HG03159 (cell line): Measurements from ENCODE around the gene C2orf92.

Source experiments
- ATAC-seq: cut with Tn5 transposase; IDR thresholded peaks from one replicate; pipeline ENCODE4 v1.9.1; 2021; ENCODE audit warnings: mild to moderate bottlenecking, moderate library complexity; ENCODE audit not compliant: unreplicated experiment

Gene C2orf92

DNA sequence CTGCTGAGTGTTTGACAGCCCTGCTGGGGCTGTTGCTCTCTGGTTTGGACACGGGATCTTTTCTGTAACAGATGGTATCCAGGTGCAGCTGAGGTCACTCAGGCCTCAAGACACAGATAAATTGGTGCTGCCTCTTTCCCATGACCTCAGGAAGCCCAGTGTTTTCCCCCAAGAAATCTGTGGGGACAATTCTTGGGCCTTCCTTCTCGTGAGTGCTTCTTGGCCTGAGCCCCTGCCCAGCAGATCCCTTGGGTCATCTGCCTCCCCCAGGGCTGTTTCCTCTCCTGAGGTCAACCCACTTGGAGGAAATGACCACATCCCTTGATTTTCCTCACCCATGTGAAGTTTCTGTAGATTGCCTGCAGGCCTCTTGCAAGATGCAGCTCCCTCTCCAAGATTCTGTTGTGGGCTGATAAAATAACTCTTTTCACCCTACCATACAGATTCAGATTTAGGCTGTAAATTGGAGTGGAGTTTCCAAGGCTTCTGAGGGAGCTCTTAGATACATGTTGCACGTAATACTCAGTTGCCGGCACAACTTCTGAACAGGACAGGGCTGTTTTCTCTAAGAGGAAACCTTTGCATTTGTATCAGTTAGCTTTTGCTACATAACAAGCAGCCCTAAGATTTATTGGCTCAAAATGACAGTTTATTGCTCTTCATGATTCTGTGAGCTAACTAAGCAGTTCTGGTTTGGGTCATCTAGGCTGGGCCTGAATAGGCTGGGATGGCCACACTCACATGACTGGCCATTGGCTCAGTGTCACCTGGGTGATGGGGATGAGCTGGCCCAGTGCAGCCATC is 57.0 kb downstream of the C2orf92 start:
- ATAC-seq = no peak

GRCh38 chr2:97727296-97727695 is 57.8 kb downstream of the C2orf92 start:
- ATAC-seq = no peak

DNA sequence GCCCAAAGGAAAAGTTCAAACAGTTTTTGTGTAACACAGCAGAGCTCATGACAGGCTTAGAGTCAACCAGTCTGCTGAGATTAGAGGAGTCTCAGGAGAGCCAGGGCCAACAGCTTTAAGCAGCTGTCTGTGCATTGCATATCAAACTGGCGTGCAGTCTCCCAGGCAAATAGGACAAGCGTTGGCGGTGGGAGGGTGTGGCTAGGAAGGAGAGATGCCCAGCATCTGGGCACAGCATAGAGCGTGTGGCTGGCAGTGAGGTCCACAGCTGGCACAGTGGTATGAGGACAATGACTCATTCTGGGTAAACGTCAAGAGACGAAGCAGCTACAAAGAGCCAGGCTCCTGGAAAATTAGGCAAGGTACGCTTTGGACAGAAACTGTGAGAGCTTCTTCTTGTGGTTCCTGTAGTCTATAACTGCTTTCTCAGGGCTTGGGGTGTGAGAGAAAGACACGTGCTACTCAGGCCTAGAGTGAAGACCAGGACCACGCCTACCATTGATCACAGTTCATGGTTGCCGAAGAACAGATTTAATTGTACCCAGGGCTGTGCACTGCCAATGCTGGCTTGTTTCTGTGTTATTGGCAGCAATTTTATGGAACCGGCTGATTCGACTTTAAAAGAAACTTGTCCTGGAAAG is 58.7 kb downstream of the C2orf92 start:
- no peak for ATAC-seq

DNA sequence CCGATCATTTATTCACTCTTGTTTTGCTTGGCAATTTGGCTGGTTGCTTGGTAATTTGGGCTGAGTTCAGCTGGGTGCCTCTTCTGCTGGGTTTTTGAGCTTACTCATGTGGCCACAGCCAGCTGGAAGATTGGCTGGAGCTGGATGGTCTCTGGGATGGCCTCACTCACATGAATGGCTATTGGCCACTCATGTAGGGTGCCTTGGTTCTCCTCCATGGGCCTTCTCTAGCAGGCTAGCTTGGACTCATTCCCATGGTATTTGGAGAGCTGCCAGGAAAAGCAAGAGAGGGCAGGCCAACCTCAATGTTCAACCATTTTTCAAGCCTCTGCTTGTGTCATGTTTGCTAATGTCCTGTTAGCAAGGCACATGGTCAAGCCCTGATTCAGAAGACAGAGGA is 60.7 kb downstream of the C2orf92 start:
- no peak for ATAC-seq

DNA sequence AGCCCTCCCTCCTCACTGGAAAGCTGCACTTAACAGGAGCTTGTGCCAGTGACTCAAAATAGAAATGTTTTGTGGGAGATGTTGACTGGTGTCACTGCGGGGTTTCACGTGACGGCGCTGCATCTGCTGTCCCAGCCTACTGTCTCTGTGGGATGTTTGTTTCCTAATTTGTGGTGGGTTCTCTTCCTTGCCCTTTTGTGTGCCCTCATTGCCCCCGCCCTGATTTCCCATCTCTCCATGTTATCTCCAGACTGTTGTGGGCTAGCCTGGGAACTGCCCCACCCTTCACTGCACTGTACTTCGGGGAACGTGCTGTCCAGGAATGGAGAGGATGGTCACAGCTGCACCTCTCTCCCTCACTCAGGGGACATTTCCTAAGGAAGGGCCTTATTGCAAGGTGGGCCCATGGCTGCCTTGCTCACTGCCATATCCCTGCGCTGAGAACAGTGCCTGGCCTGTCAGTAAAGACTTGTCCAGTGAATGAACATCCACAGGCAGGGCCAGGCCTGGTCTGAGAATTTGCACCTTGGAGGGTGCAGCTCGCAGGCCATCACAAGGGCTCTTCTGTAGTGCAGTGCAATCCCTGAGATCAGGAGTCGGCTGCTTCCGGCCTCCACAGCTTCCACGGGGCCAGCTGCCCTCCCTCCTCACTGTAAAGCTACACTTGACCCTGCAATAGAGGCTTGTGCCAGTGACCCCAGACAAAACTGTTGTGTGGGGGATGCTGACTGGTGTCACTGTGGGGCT is 61.9 kb downstream of the C2orf92 start:
- no peak for ATAC-seq

DNA sequence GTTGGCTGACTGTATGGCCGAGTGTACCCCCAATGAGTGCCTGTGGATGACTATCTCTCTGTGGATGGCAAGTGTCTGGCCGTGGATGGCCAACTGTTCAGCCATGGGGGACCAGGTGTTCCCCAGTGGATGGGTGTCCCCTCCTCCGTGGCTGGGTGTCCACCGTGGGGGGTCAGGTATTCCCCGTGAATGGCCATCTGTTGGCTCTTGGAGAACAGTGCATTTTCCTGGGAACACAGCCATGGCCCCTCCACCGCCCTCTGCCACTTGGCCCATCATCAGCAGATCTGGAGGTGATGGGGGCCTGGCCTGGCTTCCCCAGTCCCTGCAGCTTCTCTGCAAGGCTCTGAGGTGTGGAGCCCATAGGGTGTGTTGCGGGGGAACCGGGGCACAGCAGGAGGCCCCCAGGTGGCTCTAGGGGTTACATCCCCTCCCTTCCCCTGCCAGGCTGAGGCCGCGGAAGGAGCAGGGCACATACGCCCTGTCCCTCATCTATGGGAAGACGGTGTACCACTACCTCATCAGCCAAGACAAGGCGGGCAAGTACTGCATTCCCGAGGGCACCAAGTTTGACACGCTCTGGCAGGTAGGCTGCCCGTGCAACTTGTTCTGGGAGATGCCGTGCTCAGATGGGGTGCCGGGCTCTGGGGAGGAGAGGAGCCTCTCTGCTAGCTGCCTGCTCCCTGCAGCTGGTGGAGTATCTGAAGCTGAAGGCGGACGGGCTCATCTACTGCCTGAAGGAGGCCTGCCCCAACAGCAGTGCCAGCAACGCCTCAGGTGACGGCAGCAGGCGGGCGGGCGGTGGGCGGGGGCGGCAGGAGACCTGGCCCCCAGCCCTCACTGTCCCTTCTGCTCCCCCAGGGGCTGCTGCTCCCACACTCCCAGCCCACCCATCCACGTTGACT is 63.2 kb downstream of the C2orf92 start:
- ATAC-seq = no peak

DNA sequence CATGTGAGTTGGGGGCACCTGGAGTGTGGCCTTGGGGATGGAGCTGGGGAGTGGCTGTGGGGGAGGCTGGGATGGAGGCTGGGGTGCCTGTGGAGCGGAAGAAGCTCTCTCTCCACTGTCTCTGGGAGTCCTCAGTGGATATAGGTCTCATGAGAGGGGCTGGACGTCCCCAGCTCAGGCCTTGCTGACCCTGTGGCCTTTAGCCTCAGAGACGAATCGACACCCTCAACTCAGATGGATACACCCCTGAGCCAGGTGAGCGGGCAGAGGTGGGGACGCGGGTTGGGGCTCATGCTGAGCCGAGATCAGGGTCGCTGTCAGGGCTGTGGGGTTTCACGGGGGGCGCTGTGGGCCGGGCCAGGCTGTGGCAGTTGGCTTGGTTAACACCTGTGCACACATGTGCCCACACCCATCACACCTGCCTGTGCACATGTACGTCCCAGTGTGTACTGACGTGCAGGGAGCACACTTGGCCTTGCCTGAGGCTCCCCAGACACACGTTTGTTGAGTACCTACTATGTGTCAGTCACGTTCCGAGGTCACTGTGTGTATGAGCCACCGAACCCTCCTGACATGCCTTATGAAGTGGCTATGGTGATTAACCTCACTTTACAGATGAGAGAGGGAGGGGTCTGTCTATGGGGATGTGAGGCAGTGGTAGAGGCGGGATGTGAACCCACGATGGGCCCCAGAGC is 64.0 kb downstream of the C2orf92 start:
- ATAC-seq = no peak

- no peak for ATAC-seq
These were observed 64.8 kb downstream of the C2orf92 start for GRCh38 chr2:97734061-97735051.

- no peak for ATAC-seq
These were observed 65.6 kb downstream of the C2orf92 start for GRCh38 chr2:97735161-97735561.

DNA sequence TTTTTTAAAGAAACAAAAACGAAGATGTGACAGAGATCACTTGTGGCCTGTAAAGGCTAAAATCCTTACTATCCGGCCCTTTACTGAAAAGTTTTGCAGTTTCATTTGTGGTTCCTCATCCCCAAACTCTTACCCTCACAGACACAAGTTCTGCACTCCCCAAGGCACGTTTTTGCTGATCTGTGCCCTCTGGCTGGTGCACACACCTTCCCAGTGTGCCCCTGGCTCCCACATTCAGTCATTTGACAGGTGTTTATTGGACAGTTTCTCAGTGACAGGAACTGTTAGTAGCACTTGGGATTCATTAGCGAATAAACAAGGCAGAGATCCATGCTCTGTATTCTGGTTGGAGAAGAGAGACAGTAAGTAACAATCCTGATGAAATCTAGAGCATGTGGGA is 66.7 kb downstream of the C2orf92 start:
- ATAC-seq = no peak

DNA sequence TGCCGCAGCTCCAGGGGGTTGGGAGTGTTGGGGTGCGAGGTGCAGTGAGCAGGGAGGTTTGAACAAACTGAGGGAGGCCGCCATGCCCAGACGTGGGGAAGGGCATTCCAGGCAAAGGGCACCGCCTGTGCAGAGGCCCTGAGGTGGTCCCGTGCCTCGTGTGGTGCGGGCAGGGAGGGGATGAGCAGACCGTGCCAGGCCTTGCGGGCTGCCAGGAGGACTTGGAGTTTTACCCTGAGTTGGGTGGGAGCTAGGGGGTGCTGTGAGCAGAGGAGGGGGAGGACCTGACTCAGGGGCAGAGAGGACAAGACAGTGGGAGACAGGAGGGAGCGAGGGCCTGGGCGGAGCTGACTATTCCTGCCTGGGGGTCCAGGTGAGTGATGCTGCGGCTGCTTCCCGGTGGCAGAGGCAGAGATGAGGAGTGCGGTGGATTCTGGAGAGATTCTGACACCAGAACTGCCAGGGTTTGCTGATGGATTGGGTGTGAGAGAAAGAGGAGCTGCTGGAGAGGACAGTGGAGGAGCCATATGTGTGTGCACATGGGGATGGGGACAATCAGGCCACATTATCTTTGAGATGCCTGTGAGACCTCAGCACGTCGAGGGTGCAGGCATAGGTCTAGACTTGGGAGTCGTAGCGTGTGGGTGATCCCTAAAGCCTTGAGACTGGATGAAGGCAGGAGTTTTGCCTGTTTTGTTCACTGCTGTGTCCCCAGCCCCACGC is 67.3 kb downstream of the C2orf92 start:
- ATAC-seq = no peak

DNA sequence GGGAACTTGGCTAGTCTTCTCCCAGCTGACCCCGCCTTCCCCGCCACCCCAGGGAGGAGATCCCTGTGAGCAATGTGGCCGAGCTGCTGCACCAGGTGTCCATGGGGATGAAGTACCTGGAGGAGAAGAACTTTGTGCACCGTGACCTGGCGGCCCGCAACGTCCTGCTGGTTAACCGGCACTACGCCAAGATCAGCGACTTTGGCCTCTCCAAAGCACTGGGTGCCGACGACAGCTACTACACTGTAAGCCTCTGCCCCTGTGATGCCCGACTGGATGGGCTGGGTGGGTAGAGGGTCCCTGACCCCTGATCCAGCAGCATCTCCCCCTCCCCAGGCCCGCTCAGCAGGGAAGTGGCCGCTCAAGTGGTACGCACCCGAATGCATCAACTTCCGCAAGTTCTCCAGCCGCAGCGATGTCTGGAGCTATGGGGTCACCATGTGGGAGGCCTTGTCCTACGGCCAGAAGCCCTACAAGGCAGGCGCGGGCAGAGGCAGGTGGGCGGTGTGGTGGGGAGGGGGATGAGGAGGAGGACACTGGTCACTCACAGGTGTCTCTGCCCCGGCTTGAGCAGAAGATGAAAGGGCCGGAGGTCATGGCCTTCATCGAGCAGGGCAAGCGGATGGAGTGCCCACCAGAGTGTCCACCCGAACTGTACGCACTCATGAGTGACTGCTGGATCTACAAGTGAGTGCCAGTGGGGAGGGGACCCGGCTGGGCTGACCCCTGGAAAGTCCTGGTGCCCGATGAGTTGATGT is 68.1 kb downstream of the C2orf92 start:
- no peak for ATAC-seq

DNA sequence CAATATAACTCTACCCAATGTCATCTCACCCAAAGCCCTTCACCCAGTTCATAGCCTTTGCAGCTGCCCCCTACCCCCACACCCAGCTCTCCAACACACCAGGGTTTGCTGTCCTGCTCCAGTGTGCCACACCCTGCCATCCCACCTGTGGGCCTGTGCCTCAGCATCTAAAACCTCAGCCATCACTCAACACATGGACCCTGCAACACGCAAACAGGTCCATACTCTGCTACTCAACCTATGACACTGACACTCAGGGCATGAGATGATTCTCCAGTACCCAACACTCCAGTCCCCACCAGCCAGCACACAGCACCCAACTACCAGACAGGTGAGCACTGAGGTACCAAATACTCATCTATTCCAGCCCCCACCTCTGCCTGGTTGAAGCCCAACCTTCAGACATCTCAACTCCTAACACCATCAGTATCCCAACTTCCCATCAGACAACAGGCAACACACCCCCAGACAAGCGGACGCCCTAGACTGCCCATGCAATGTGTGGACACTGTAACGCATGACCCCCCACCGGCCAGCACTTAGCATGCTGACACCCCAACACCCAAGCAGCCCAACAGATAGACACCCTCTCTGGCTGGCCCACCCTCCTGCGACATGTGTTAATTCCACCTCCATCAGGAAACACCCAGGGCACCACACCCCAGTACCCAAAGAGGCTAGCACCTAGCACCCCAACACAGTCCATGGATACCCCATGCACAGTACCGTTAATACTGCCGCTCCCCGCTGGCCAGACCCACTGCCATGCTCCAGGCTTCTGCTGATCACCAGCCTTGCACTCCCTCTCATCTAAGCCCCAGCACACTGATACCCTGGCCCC is 68.9 kb downstream of the C2orf92 start:
- ATAC-seq = no peak

GRCh38 chr2:97739020-97739892 is 69.7 kb downstream of the C2orf92 start:
- ATAC-seq = no peak

DNA sequence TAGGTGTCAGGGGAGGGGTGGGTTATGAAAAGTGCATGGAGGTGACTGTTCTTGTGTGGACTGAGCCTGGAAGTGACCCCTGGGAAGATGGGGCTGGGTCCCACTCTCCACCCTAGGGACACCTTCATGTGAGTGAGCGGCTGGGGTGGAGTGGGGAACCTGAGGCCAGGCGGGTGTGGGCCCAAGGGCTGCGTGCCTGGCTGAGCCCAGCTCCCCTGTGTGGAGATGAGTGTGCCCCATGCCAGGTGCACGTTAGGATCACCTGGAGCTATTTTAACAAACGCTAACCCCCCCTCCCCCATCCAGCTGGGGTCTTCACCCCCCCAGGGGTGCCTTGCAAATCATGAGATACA is 70.4 kb downstream of the C2orf92 start:
- no peak for ATAC-seq

GRCh38 chr2:97740590-97741182 is 71.2 kb downstream of the C2orf92 start:
- ATAC-seq = no peak
